NCI-H1048 (cell line): ENCODE results near the gene CNTN3.

Source experiments
- DNase-seq: peaks from one replicate; lab custom pipeline; 2025; lab: John Stamatoyannopoulos, UW

Gene CNTN3

GRCh38 chr3:74607803-74608202 is 6.7 kb downstream of the CNTN3 start:
- DNase-seq: no peak

GRCh38 chr3:74606996-74607395 is 7.5 kb downstream of the CNTN3 start:
- no peak for DNase-seq

GRCh38 chr3:74605437-74605836 is 9.0 kb downstream of the CNTN3 start:
- no peak for DNase-seq

GRCh38 chr3:74603292-74603691 is 11.2 kb downstream of the CNTN3 start:
- no peak for DNase-seq

GRCh38 chr3:74602471-74602870 is 12.0 kb downstream of the CNTN3 start:
- no peak for DNase-seq

GRCh38 chr3:74601793-74602192 is 12.7 kb downstream of the CNTN3 start:
- no peak for DNase-seq

GRCh38 chr3:74599564-74599963 is 14.9 kb downstream of the CNTN3 start:
- DNase-seq: no peak

- no peak for DNase-seq
These were observed 21.3 kb downstream of the CNTN3 start for GRCh38 chr3:74593152-74593551.

GRCh38 chr3:74592359-74592758 is 22.1 kb downstream of the CNTN3 start:
- no peak for DNase-seq

- no peak for DNase-seq
These were observed 22.5 kb downstream of the CNTN3 start for GRCh38 chr3:74591946-74592345.

- no peak for DNase-seq
These were observed 23.1 kb downstream of the CNTN3 start for GRCh38 chr3:74591342-74591741.

GRCh38 chr3:74590620-74591262 is 23.7 kb downstream of the CNTN3 start:
- no peak for DNase-seq

GRCh38 chr3:74584782-74585181 is 29.7 kb downstream of the CNTN3 start:
- no peak for DNase-seq

GRCh38 chr3:74582982-74583381 is 31.5 kb downstream of the CNTN3 start:
- DNase-seq: no peak

- no peak for DNase-seq
These were observed 38.6 kb downstream of the CNTN3 start for GRCh38 chr3:74575857-74576256.

- no peak for DNase-seq
These were observed 43.3 kb downstream of the CNTN3 start for GRCh38 chr3:74571118-74571517.
